Bronchial epithelial cell (primary cell): ENCODE measurements around the gene MYH10. TPM values are rescaled to one million over a fixed set of nuclear protein-coding genes. Genes with fewer than 3 reads are reported as not detected.

ENCODE experiments used
- DNase-seq: peaks from one replicate; pipeline ENCODE4 v3.0.0-alpha.2; 2010; ENCODE audit warnings: low read depth
- FAIRE-seq: peaks from 2 replicates; lab custom pipeline; 2011; peaks lifted over from hg19 to GRCh38; lab: Jason Lieb, UNC
- H3K27me3 ChIP-seq: 2 replicates; pipeline ENCODE4 v1.5.1; 2011; ENCODE audit warnings: low read length; ENCODE audit not compliant: control insufficient read depth, insufficient read depth
- H3K36me3 ChIP-seq: 2 replicates; pipeline ENCODE4 v1.5.1; 2011; ENCODE audit warnings: low read length; ENCODE audit not compliant: control insufficient read depth, insufficient read depth
- H3K4me3 ChIP-seq: 2 replicates; pipeline ENCODE4 v1.5.1; 2011; ENCODE audit warnings: mild to moderate bottlenecking, low read depth, low read length, control low read depth
- total RNA-seq: library from RNA; depleted of rRNA; stranded (reverse); fragments of >200 nt; gene quantifications from 2 replicates; pipeline ENCODE4 v1.2.1, GENCODE V29; 2014
- TF ChIP-seq, protein P1 (sequence below): IDR thresholded peaks from 2 replicates; pipeline ENCODE4 v1.5.1; 2011; ENCODE audit warnings: mild to moderate bottlenecking, moderate library complexity, low read length, control low read depth, inconsistent platforms; ENCODE audit not compliant: insufficient read depth, severe bottlenecking

MYH10 gene
- total RNA-seq, 1 donor from 2014 or later: 31.6 TPM

GRCh38 chr17:8611619-8612298, 18.8 kb downstream of the MYH10 start:
- TF ChIP-seq, protein P1, sequence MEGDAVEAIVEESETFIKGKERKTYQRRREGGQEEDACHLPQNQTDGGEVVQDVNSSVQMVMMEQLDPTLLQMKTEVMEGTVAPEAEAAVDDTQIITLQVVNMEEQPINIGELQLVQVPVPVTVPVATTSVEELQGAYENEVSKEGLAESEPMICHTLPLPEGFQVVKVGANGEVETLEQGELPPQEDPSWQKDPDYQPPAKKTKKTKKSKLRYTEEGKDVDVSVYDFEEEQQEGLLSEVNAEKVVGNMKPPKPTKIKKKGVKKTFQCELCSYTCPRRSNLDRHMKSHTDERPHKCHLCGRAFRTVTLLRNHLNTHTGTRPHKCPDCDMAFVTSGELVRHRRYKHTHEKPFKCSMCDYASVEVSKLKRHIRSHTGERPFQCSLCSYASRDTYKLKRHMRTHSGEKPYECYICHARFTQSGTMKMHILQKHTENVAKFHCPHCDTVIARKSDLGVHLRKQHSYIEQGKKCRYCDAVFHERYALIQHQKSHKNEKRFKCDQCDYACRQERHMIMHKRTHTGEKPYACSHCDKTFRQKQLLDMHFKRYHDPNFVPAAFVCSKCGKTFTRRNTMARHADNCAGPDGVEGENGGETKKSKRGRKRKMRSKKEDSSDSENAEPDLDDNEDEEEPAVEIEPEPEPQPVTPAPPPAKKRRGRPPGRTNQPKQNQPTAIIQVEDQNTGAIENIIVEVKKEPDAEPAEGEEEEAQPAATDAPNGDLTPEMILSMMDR: no peak
- DNase-seq (no peak), FAIRE-seq (no peak)
- H3K27me3 ChIP-seq: no peaks in the 10 kb centered on the region
- no peak overlapping the region for H3K4me3 ChIP-seq
- H3K36me3 ChIP-seq: no peaks in the 10 kb centered on the region

DNA sequence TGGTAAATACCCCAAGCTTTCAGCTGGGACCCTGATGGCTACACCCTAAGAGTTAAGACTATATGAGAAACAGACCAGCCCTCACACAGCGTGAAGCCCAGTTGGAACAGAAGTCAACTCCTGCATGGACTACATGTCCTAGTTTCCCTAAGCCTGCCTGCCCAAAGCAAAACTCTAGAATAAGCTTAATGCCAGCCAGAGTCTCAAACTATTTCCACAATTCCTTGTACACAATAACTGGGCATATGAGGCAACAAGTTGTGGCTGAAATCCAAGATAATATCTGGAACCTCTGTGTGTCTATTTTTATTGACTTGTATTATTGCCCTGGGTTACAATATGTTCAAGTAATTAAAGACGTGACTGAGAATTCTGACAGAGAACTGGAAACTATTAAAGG, 19.4 kb downstream of the MYH10 start:
- Histone ChIP-seq H3K36me3 (no peaks in the 10 kb centered on the region), H3K27me3 (no peaks in the 10 kb centered on the region), H3K4me3 (no peak overlapping the region)
- TF ChIP-seq, protein P1: no peak
- DNase-seq (no peak), FAIRE-seq (no peak)

DNA sequence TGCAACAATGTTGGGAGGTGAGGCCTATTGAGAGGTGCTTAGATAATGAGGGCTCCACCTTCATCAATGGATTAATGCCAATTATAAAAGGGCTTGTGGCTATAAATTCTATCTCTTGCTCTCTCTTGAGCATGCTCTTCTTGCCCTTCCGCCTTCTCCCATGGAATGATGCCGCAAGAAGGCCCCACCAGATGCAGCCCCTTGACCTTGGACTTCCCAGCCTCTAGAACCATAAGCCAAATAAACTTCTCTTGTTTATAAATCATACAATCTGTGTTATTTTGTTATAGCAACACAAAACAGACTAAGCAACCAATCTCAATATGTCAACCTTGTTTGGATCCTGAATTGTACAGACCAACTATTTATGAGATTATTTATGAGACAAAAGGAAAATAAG, 20.0 kb downstream of the MYH10 start:
- FAIRE-seq: no peak
- no peaks in the 10 kb centered on the region for H3K27me3 ChIP-seq
- TF ChIP-seq, protein P1: no peak
- DNase-seq: no peak
- H3K4me3 ChIP-seq: no peak overlapping the region
- H3K36me3 ChIP-seq: no peaks in the 10 kb centered on the region

DNA sequence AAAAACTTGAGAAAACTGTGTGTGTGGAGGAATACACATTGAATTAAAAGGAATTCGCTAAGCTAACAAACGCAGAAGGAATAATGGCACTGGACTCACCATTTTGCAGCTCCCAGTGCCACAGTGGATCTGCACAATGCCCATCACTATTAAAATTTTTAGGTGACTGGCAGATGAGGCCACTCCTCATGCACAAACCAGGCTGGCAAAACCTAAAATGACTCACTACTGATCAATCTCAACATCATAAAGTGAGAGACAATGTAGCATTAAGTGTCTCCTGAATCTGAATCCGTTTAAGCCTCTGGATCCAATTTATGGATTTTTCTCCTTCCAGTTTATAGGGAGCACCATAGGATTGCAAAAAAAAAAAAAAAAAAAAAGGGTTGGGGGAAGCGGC, 20.6 kb downstream of the MYH10 start:
- TF ChIP-seq, protein P1: no peak
- Histone ChIP-seq H3K27me3 (no peaks in the 10 kb centered on the region), H3K36me3 (no peaks in the 10 kb centered on the region), H3K4me3 (no peak overlapping the region)
- no peak for FAIRE-seq
- DNase-seq: no peak

- Histone ChIP-seq H3K4me3 (no peak overlapping the region), H3K36me3 (no peaks in the 10 kb centered on the region), H3K27me3 (no peaks in the 10 kb centered on the region)
- FAIRE-seq (no peak), DNase-seq (no peak)
- TF ChIP-seq, protein P1: no peak
These were observed 22.5 kb downstream of the MYH10 start for GRCh38 chr17:8608001-8608400.

GRCh38 chr17:8606401-8606800, 24.1 kb downstream of the MYH10 start:
- H3K36me3 ChIP-seq: no peaks in the 10 kb centered on the region
- no peaks in the 10 kb centered on the region for H3K27me3 ChIP-seq
- no peak overlapping the region for H3K4me3 ChIP-seq
- FAIRE-seq (no peak), DNase-seq (no peak)
- TF ChIP-seq, protein P1: no peak
